NCI-H526 (cell line): ENCODE results near the gene NLRP3.
"Not testable (repeated sequence)": the region's sequence is repeated elsewhere in the genome, so short reads cannot be mapped to it uniquely, and the experiment has no call there.

ENCODE experiments used
- DNase-seq, 2 experiments: peaks; one replicate each; lab custom pipeline; 2025; lab: John Stamatoyannopoulos, UW

Gene NLRP3

DNA sequence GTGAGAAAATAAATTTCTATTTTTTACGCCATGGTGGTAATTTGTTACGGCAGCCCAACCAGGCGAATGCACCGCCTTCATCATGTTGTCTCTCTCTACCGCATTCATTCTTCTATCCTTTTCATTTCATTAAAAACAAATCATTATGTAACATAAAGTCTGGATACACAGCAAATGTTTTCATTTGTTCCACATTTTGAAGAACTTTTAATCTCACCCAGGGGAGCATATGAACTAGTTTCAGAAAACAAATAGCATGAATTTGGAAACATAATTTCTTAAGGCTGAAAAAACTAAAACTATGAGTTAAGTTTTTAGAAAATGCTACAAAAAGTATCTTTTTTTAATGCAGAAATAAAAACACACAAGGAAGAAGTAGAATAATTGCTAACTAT is 53.2 kb downstream of the NLRP3 start:
- DNase-seq = no peak

DNA sequence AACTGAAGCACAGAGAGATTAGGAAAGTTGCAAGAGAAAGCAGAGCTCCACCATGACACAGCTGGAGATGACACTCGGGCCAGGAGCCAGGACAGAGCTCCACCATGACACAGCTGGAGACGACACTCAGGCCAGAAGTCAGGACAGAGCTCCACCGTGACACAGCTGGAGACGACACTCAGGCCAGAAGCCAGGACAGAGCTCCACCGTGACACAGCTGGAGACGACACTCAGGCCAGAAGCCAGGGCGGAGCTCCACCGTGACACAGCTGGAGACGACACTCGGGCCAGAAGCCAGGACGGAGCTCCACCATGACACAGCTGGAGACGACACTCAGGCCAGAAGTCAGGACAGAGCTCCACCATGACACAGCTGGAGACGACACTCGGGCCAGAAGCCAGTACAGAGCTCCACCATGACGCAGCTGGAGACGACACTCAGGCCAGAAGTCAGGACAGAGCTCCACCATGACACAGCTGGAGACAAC is 55.0 kb downstream of the NLRP3 start:
- DNase-seq = not testable (repeated sequence)

DNA sequence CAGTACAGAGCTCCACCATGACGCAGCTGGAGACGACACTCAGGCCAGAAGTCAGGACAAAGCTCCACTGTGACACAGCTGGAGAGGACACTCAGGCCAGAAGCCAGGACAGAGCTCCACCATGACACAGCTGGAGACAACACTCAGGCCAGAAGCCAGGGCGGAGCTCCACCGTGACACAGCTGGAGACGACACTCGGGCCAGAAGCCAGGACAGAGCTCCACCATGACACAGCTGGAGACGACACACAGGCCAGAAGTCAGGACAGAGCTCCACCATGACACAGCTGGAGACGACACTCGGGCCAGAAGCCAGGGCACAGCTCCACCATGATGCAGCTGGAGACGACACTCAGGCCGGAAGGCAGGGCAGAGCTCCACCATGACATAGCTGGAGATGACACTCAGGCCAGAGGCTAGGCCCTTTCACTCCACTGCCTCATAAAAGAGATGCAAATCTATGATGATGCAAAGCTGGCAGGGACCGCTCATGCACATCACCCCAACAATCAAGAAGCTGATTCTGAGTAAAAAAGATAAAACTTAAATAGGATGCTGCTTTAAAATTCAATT is 55.6 kb downstream of the NLRP3 start:
- DNase-seq = peak in 1 of 2 experiments; percentile 0

DNA sequence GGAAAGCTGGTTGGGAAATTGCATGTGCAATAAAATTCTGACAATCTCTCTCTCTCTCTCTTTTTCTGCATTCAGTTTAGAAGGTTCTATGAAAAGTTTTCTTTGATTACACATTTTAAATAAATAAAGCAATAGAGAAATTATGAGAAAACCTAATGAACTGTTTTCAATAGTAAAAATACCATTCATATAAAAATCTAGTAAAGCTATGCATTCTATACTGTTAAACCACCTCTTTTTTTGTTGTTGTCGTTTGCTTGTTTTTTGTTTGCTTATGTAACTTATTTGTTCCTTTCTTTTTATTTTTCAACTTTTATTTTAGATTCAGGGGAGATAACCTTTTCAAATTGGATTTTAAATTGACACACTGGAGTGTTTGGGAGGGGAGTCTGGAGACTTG is 56.1 kb downstream of the NLRP3 start:
- no peak for DNase-seq

DNA sequence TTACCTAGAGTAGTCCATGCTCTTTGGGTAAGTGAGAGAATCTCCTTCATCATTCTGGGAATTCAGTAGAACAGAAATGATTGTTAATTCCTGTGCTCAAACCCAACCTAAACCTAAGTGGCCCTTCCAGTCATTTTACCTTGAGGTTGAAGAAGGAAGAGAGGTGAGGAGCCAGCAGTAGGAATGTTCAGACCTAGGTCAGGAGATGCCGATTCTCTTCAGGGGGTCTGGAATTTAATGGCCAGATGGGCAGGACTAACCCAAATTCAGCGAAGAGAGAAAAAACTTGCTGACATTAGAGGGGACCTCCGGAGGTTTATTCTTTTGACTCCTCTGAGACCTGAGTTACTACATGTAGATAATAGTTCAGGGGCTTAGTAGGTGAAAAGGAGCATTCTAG is 58.4 kb downstream of the NLRP3 start:
- DNase-seq = no peak

DNA sequence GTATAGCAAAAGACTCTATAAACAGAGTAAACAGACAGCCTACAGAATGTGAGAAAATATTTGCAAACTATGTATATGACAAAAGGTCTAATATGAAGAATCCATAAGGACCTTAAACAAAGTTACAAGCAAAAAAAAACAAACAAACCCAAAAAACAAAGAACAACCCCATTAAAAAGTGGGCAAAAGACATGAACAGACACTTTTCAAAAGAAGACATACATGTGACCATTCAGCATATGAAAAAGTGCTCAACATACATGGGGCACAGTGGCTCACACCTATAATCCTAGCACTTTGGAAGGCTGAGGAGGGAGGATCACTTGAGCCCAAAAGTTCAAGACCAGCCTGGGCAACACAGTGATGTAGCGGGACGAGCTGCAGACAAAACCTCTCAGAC is 59.8 kb downstream of the NLRP3 start:
- DNase-seq = no peak

DNA sequence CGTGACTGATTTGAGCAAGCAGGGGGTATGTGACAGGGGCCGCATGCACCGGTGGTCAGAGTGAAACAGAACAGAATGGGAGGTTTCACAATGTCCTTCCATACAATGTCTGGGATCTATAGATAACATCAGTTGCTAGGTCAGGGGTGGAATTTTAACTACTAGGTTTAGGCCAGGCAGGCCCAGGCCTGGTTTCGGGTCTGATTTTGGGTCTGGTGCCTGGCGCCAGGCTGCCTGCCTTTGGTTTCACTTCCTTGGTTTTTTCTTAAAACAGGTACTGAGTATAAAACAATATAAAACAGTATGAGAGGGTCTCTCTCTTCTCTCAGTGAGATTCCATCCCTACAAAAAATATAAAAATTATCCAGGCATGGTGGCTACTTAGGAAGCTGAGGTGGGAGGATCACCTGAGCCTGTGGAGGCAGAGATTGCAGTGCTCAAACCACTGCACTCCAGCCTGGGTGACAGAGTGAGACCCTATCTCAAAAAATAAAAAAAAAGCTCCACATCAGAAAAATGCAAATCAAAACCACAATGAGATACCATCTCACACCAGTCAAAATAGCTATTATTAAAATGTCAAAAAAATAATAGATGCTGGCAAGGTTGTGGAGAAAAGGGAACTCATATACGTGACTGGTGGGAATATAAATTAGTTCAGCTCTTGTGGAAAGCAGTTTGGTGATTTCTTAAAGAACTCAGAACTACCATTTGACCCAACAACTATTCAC is 60.5 kb downstream of the NLRP3 start:
- not testable (repeated sequence) for DNase-seq

DNA sequence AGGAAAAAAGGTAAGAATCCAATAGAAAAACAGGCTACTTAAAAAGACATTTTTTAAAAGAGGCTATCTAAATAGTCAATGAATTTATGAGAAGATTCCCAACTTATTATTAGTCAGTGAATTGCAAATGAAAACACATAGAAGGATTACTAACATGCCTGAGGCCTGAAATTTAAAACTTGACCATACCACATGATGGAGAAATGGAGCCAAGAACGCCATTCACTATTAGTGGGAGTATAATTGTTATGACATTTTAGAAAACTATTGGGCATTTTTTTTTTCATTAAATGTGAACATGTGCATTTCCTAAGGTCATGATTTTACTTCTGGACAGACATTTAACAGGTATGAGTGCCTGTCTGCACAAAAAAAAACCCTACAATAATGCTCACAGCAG is 66.8 kb downstream of the NLRP3 start:
- no peak for DNase-seq

DNA sequence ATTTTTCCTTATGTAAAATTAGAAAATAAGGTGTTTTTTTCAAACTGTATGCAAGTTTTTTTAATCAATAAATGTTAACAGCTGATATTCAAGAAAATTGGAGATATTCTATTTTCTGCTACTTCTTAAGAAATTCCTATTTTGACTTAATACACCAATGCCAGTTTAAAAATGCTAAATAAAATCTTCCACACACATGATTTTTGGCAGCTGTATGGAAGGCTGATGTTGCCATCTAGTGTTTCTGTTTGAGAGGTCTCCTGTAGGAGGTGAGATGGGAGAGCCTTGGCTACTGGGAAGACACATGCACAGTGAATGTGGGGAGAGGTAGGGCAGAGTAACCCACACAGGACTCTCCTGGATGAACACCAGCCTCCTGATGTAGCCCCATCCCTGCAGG is 71.1 kb downstream of the NLRP3 start:
- peak in 1 of 2 experiments; percentile 23 for DNase-seq

DNA sequence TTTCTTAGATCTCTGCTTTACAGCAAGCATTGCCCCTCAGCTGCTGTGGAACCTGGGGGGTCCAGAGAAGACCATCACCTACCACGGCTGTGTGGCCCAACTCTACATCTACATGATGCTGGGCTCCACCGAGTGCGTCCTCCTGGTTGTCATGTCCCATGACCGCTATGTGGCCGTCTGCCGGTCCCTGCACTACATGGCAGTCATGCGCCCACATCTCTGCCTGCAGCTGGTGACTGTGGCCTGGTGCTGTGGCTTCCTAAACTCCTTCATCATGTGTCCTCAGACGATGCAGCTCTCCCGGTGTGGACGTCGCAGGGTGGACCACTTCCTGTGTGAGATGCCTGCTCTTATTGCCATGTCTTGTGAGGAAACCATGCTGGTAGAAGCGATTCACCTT is 75.4 kb downstream of the NLRP3 start:
- no peak for DNase-seq

DNA sequence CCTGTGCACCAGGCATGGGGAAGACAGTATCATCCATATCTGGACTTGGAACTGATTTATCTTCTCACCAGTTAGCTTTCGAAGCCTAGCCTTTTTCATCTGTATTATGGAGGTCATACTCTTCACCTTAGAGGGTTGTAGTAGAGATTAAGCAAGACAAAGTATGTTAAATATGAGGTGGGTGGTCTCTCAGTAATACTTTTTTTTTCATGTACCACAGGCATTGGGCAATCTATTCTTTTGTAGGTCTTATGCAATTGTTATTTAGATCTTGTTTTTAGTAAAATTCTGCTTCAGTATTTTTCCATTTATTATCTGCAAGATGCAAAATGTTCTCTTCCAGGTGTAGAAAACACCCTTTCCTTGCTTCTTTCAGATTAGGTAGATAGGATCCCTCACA is 77.1 kb downstream of the NLRP3 start:
- no peak for DNase-seq

DNA sequence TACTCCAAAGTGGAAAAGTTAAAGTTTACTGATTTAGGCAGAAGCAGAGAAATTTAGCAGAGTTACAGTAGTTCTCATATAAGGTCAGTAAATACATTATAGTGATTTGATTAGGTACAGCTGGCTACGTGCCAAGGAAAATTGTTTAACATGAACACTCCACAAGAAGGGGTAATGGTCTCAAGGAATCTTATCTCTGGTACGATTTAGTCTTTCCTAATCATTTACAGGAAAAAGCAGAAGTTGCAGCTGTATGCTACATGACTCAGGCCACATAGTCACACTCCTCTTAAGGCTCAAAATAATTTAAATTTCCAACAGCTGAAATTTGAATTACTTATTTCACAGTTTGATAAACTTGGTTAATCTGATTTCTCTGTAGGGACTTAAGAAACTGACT is 78.8 kb downstream of the NLRP3 start:
- no peak for DNase-seq

DNA sequence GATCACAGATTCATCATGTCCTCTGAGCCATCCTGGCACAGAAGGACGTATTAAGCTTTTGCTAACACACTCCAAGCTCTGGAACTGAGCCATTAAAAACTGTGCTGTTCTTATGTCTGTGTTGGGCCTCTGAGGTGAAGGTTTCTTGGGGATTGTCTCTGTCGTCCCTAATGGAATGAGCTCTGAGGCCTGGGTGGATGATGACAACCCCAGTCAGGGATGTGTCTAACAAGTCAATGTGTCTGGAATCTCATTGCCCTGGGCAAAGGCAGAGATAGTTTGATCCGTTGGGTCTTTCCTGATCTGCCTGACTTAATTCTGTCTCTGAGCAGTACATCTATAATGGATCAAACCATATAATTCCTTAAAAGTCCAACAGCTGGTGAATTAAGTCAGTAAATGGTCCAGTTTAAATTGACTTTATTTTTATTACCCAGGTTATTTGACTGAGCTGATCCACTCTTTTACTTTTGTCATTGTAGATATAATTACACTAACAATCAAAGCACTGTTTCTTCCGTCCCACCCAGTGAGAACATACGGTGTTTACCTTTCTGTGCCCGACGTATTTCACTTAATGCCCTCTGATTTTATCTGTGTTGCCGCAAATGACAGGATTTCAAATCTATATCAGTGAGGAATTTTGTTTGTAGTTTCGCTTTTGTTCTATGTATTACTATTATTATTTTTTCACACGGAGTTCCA is 80.8 kb downstream of the NLRP3 start:
- no peak for DNase-seq
